ENCODE results near the gene UTY.

- TF ChIP-seq YY1 (IDR thresholded peaks at IDR 0.05; ENCODE audit: insufficient read depth, insufficient read length) (no peak), ZNF274 (IDR thresholded peaks at IDR 0.05; ENCODE audit: low read depth, low read length) (no peak), SUZ12 (IDR thresholded peaks at IDR 0.05; ENCODE audit: extremely low read depth, insufficient read depth, insufficient read length) (no peak)
Observed at GRCh38 chrY:13501215-13501614, 21.4 kb upstream of the UTY start.
